Measurements from ENCODE around the gene CRLF3.

DNA sequence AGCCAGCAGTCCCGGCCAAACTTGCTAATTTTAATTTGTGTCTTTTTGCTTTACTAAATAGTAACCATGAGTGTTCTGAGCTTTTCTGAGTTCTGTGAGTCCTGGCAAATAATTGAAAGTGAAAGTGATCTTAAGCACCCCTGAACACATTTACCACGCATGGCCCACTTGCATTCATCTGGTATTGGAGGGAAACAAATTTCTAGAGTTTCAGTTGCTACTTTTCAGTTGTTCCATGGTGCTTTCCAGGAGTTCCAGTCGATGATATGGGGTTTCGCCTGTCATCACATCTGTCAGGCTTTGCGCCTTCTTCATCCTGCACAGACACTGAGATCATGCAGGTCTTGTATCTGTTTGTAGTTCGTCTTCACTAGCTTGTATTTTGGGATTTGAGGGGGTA, 44.1 kb downstream of the CRLF3 start:
- TF ChIP-seq, protein P1, sequence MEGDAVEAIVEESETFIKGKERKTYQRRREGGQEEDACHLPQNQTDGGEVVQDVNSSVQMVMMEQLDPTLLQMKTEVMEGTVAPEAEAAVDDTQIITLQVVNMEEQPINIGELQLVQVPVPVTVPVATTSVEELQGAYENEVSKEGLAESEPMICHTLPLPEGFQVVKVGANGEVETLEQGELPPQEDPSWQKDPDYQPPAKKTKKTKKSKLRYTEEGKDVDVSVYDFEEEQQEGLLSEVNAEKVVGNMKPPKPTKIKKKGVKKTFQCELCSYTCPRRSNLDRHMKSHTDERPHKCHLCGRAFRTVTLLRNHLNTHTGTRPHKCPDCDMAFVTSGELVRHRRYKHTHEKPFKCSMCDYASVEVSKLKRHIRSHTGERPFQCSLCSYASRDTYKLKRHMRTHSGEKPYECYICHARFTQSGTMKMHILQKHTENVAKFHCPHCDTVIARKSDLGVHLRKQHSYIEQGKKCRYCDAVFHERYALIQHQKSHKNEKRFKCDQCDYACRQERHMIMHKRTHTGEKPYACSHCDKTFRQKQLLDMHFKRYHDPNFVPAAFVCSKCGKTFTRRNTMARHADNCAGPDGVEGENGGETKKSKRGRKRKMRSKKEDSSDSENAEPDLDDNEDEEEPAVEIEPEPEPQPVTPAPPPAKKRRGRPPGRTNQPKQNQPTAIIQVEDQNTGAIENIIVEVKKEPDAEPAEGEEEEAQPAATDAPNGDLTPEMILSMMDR (IDR thresholded peaks at IDR 0.05) = no peak
- TF ChIP-seq EP300 (IDR thresholded peaks at IDR 0.05) = no peak
- no peak for TF ChIP-seq POLR2A (IDR thresholded peaks at IDR 0.05; ENCODE audit: low read depth)
- no peak for TF ChIP-seq POLR2AphosphoS5 (IDR thresholded peaks at IDR 0.05)
